ENCODE results near the gene ENHO. TPM values are rescaled to one million over a fixed set of nuclear protein-coding genes. Genes with fewer than 3 reads are reported as not detected.

The ENHO gene
- total and polyA plus RNA-seq, 3 donors from 2014 or later: 24.7 to 31.2 (median 25.7) TPM

GRCh38 chr9:34520505-34521385, 2.0 kb downstream of the ENHO start:
- Histone ChIP-seq H3K27me3 (no peaks in the 10 kb centered on the region), H3K9me3 (no peaks in the 10 kb centered on the region), H3K4me1 (no peaks in the 10 kb centered on the region), H3K4me3 (no peak overlapping the region), H3K36me3 (ENCODE audit: low read depth, missing control alignments) (no peaks in the 10 kb centered on the region), H3K27ac (no peak overlapping the region)
- intact Hi-C loops (cut with DNase I; ENCODE audit: low total_unique reads): no loop called here
- 91 to 97% methylated on average over 3 to 6 of the region's 6 CpGs for WGBS, 2 donors
- DNase-seq: no peak
- TF ChIP-seq CTCF (IDR thresholded peaks at IDR 0.05) (no peak), POLR2A (IDR thresholded peaks at IDR 0.05) (no peak)

GRCh38 chr9:34520096-34520495, 2.7 kb downstream of the ENHO start:
- WGBS, 2 donors: 92 to 94% methylated on average over 5 to 6 of the region's 6 CpGs
- intact Hi-C loops (cut with DNase I; ENCODE audit: low total_unique reads): no loop called here

GRCh38 chr9:34519321-34520020, 3.3 kb downstream of the ENHO start:
- no peak overlapping the region for H3K27ac ChIP-seq
- TF ChIP-seq POLR2A (IDR thresholded peaks at IDR 0.05) (no peak), CTCF (IDR thresholded peaks at IDR 0.05) (no peak)
- no peaks in the 10 kb centered on the region for H3K9me3 ChIP-seq
- H3K4me3 ChIP-seq: no peak overlapping the region
- WGBS, 2 donors: 82 to 91% methylated on average over 2 of the region's 2 CpGs
- H3K4me1 ChIP-seq: no peaks in the 10 kb centered on the region
- no peak for DNase-seq
- H3K27me3 ChIP-seq: no peaks in the 10 kb centered on the region
- no peaks in the 10 kb centered on the region for H3K36me3 ChIP-seq (ENCODE audit: low read depth, missing control alignments)
- intact Hi-C loops (cut with DNase I; ENCODE audit: low total_unique reads): no loop called here

More at GRCh38 chr9:34520096-34520495, 2.7 kb downstream of the ENHO start:
- TF ChIP-seq POLR2A (IDR thresholded peaks at IDR 0.05): no peak
- no peak for TF ChIP-seq CTCF (IDR thresholded peaks at IDR 0.05)
- no peak overlapping the region for H3K27ac ChIP-seq
- H3K4me3 ChIP-seq: no peak overlapping the region
- H3K9me3 ChIP-seq: no peaks in the 10 kb centered on the region
- no peaks in the 10 kb centered on the region for H3K4me1 ChIP-seq
- no peaks in the 10 kb centered on the region for H3K36me3 ChIP-seq (ENCODE audit: low read depth, missing control alignments)
- no peaks in the 10 kb centered on the region for H3K27me3 ChIP-seq
- DNase-seq: no peak

GRCh38 chr9:34518896-34519295, 3.9 kb downstream of the ENHO start:
- 91 to 96% methylated on average over 2 of the region's 2 CpGs for WGBS, 2 donors

More at GRCh38 chr9:34518896-34519295, 3.9 kb downstream of the ENHO start:
- intact Hi-C loops (cut with DNase I; ENCODE audit: low total_unique reads): no loop called here
- Histone ChIP-seq H3K36me3 (ENCODE audit: low read depth, missing control alignments) (no peaks in the 10 kb centered on the region), H3K9me3 (no peaks in the 10 kb centered on the region), H3K4me3 (no peak overlapping the region), H3K27ac (no peak overlapping the region), H3K27me3 (no peaks in the 10 kb centered on the region), H3K4me1 (peaks cover 1% of the 10 kb centered on the region)
- TF ChIP-seq POLR2A (IDR thresholded peaks at IDR 0.05) (no peak), CTCF (IDR thresholded peaks at IDR 0.05) (no peak)
- no peak for DNase-seq

Data from testis (tissue), 3 donors.